Stimulated activated CD8-positive, alpha-beta memory T cell treated with anti-CD3 and anti-CD28 coated beads, Interleukin-2, amount 100 ng/mL, for 48 hours (primary cell): ENCODE measurements around the gene LRRC74B.
"Not testable (repeated sequence)": the region's sequence is repeated elsewhere in the genome, so short reads cannot be mapped to it uniquely, and the experiment has no call there.

Experiments
- DNase-seq, 2 donors: peaks; one replicate each; pipeline ENCODE4 v3.0.0-alpha.2; 2020; ENCODE audit warnings: low read depth in 2 of 2

The LRRC74B gene

GRCh38 chr22:21032037-21032867 lies 13.5 kb upstream of the LRRC74B start, which contains the start of gene SLC7A4:
Gene SLC7A4, minus strand, starts transcription at chr22:21032561. Its CDS starts 749 bp downstream, at chr22:21031812.
- no peak for DNase-seq

GRCh38 chr22:21032868-21033688 lies 12.7 kb upstream of the LRRC74B start:
- DNase-seq: no peak

- no peak for DNase-seq
These were observed 11.9 kb upstream of the LRRC74B start for GRCh38 chr22:21033895-21034294.

- DNase-seq: no peak
These were observed 10.8 kb upstream of the LRRC74B start for GRCh38 chr22:21034989-21035388.

GRCh38 chr22:21038405-21038804 lies 7.3 kb upstream of the LRRC74B start:
- no peak for DNase-seq

- not testable (repeated sequence) for DNase-seq
These were observed 6.6 kb upstream of the LRRC74B start for GRCh38 chr22:21039158-21039557.

GRCh38 chr22:21041937-21042336 lies 3.8 kb upstream of the LRRC74B start:
- DNase-seq: no peak

GRCh38 chr22:21042978-21043859 lies 2.5 kb upstream of the LRRC74B start:
- no peak for DNase-seq

- DNase-seq: no peak
These were observed 1.7 kb upstream of the LRRC74B start for GRCh38 chr22:21043860-21044535.

- no peak for DNase-seq
These were observed 688 bp upstream of the LRRC74B start for GRCh38 chr22:21044931-21045584.

- no peak for DNase-seq
These were observed 1.4 kb downstream of the LRRC74B start for GRCh38 chr22:21047035-21047661.

- DNase-seq: no peak
These were observed 2.0 kb downstream of the LRRC74B start for GRCh38 chr22:21047730-21048129.

GRCh38 chr22:21048448-21048847 lies 2.7 kb downstream of the LRRC74B start:
- DNase-seq: not testable (repeated sequence)

- not testable (repeated sequence) for DNase-seq
These were observed 3.2 kb downstream of the LRRC74B start for GRCh38 chr22:21048965-21049364.

GRCh38 chr22:21051145-21051830 lies 5.5 kb downstream of the LRRC74B start:
- no peak for DNase-seq

- no peak for DNase-seq
These were observed 6.2 kb downstream of the LRRC74B start for GRCh38 chr22:21051831-21052400.

- DNase-seq: no peak
These were observed 7.1 kb downstream of the LRRC74B start for GRCh38 chr22:21052715-21053459.

- no peak for DNase-seq
These were observed 8.4 kb downstream of the LRRC74B start for GRCh38 chr22:21054046-21054713.
